Vagina (tissue), 2 donors: ENCODE data around the gene XAGE1A.
"Not testable (repeated sequence)": the region's sequence is repeated elsewhere in the genome, so short reads cannot be mapped to it uniquely, and the experiment has no call there.

Experiments
- POLR2A ChIP-seq, 2 donors: fragments of 450-650 bp; IDR thresholded peaks; one replicate each; pipeline ENCODE4 v1.6.1; 2017; ENCODE audit warnings: antibody characterized with exemption in 2 of 2, mild to moderate bottlenecking in 2 of 2, moderate library complexity in 2 of 2
- POLR2AphosphoS5 ChIP-seq, 2 donors: sonication (generic); formaldehyde crosslinking; IDR thresholded peaks; one replicate each; pipeline ENCODE4 v1.9.0; 2017; ENCODE audit warnings: antibody characterized with exemption in 2 of 2, mild to moderate bottlenecking in 2 of 2, low read depth in 1 of 2; ENCODE audit not compliant: insufficient read depth in 1 of 2
- TF ChIP-seq, protein P1 (sequence below), 3 experiments: fragments of 450-650 bp in 2 of 3; fragments of 200-600 bp in 1 of 3; sonication (generic) in 1 of 3; IDR thresholded peaks; one replicate each; pipeline ENCODE4 v1.5.1; 2017 to 2019; ENCODE audit warnings: antibody characterized with exemption in 3 of 3, mild to moderate bottlenecking in 2 of 3, moderate library complexity in 2 of 3

DNA sequence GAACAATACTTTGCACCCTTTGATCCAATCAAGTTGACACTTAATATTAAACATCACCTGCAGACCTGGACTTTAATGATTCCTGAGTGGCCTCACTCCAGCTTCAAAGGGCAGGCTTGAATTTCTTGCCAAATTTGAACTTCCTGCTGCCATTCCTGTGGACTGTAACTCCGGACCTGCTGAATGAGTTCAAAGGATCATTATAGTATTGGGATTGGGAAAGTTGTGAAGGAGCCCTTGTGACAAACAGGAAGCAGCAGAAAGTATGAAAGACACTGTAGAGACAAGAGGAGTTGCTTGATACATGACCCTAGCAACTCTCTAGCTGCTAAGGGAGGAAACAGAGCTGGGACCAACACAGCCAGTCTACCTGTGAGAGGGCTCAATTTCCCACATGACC, 24.3 kb upstream of the XAGE1A start:
- TF ChIP-seq, protein P1, sequence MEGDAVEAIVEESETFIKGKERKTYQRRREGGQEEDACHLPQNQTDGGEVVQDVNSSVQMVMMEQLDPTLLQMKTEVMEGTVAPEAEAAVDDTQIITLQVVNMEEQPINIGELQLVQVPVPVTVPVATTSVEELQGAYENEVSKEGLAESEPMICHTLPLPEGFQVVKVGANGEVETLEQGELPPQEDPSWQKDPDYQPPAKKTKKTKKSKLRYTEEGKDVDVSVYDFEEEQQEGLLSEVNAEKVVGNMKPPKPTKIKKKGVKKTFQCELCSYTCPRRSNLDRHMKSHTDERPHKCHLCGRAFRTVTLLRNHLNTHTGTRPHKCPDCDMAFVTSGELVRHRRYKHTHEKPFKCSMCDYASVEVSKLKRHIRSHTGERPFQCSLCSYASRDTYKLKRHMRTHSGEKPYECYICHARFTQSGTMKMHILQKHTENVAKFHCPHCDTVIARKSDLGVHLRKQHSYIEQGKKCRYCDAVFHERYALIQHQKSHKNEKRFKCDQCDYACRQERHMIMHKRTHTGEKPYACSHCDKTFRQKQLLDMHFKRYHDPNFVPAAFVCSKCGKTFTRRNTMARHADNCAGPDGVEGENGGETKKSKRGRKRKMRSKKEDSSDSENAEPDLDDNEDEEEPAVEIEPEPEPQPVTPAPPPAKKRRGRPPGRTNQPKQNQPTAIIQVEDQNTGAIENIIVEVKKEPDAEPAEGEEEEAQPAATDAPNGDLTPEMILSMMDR (IDR thresholded peaks at IDR 0.05): not testable (repeated sequence)
- not testable (repeated sequence) for TF ChIP-seq POLR2A (IDR thresholded peaks at IDR 0.05); POLR2AphosphoS5 (IDR thresholded peaks at IDR 0.05; ENCODE audit: insufficient read depth in 1 of 2, low read depth in 1 of 2)
